Heart right ventricle (tissue), 16 donors: ENCODE data around the gene CDK12. TPM values are rescaled to one million over a fixed set of nuclear protein-coding genes. Genes with fewer than 3 reads are reported as not detected.

Experiments used
- ATAC-seq, 8 donors: fragments of 200-7000 bp; cut with Tn5 transposase; one replicate each; pipeline ENCODE4 v1.9.1; 2020; ENCODE audit warnings: mild to moderate bottlenecking in 8 of 8, moderate library complexity in 8 of 8, moderate number of reproducible peaks in 1 of 8
- DNase-seq, 2 donors: peaks; one replicate each; pipeline ENCODE4 v3.0.0-alpha.2; 2020
- H3K27ac ChIP-seq, 10 donors: fragments of 200-600 bp; sonication (generic) in 2 of 10; one replicate each; pipeline versions ENCODE4 v1.5.0 to v1.8.0; 2020 to 2022; ENCODE audit warnings: mild to moderate bottlenecking in 3 of 10
- H3K27me3 ChIP-seq, 7 donors: fragments of 200-600 bp; one replicate each; pipeline ENCODE4 v1.8.0; 2021 to 2022; ENCODE audit warnings: mild to moderate bottlenecking in 2 of 7
- H3K36me3 ChIP-seq, 9 donors: fragments of 200-600 bp; sonication (generic) in 1 of 9; one replicate each; pipeline versions ENCODE4 v1.5.0 to v1.8.0; 2020 to 2022; ENCODE audit warnings: mild to moderate bottlenecking in 2 of 9
- H3K4me1 ChIP-seq, 9 donors: fragments of 200-600 bp; sonication (generic) in 1 of 9; one replicate each; pipeline versions ENCODE4 v1.5.0 to v1.8.0; 2020 to 2022; ENCODE audit warnings: mild to moderate bottlenecking in 4 of 9
- H3K4me3 ChIP-seq, 10 donors: fragments of 200-600 bp; sonication (generic) in 2 of 10; one replicate each; pipeline versions ENCODE4 v1.5.0 to v1.8.0; 2020 to 2022; ENCODE audit warnings: mild to moderate bottlenecking in 7 of 10, moderate library complexity in 2 of 10
- H3K9me3 ChIP-seq, 11 donors: fragments of 200-600 bp in 10 of 11; sonication (generic) in 2 of 11; one replicate each; pipeline versions ENCODE4 v1.5.0 to v1.8.0; 2013 to 2022; ENCODE audit warnings: mild to moderate bottlenecking in 2 of 11, control low read depth in 1 of 11, moderate library complexity in 1 of 11
- WGBS, 2 donors: extraction: QIAGEN DNeasy Blood & Tissue Kit; methylation state at CpG; one replicate each; pipeline ENCODE4 v1.1.7; 2013; ENCODE audit warnings: inconsistent platforms in 1 of 2; 5-methylcytosine and 5-hydroxymethylcytosine counted together
- intact Hi-C, 10 donors: fragments of 100-400 bp; cut with DNase I; formaldehyde crosslinking; loops; one replicate each; pipeline versions ENCODE4 v1.11.1 to v1.14.2; 2022
- polyA plus RNA-seq, 2 donors: library from polyadenylated mRNA; stranded (reverse); fragments of 200-250 nt; gene quantifications; one replicate each; pipeline ENCODE4 v1.2.3, GENCODE V29; 2013
- total RNA-seq, 10 donors: library from RNA; stranded (reverse); fragmentation: NEBNext Ultra II Directional in 3 of 10; extraction: Animal tissue kit (Norgen Biotek cat#: 25700) in 3 of 10; gene quantifications; one replicate each; pipeline versions ENCODE4 v1.2.1 to v1.2.4, GENCODE V29; 2021 to 2023
- TF ChIP-seq, protein P1 (sequence below), 9 donors: fragments of 200-600 bp; sonication (generic) in 2 of 9; IDR thresholded peaks; one replicate each; pipeline versions ENCODE4 v1.5.0 to v1.8.0; 2021 to 2022; ENCODE audit warnings: antibody characterized with exemption in 9 of 9, mild to moderate bottlenecking in 5 of 9, moderate library complexity in 1 of 9
- donor health status: Arrhythmogenic right ventricular cardiomyopathy.
- donor health status: ischemic (EF 13 %, LVEDD 7.1; RV severe dilation, severe dysfunction).
- donor health status: healthy with polysubstance abuse.
- donor health status: DM: no; HTN: yes; CAD: no.
- donor health status: DM: no; HTN: no; CAD: no.
- donor health status: ischemic (EF 25% LVEDD 6.9; RV normal size, moderate dysfunction).
- donor health status: ischemic (EF 25% LVEDD 5.7; RV mildly dilated, moderate dysfunction).
- donor health status: healthy.
- donor health status: DM: yes; HTN: yes; CAD: no.
- donor health status: Ischemic cardiomyopathy.
- donor health status: ischemic (EF 35%, LVEDD 5.7; RV mildly dilated, moderate dysfunction).
- donor health status: nonischemic (EF 11% LVEDD 7.7; RV severe dilation, severe dysfunction).
- donor health status: DM: yes; HTN: yes; CAD: no.
- donor health status: PGD.
- donor health status: ischemic (EF 29% LVEDD 5.4; RV normal size, mild dysfunction).
- donor health status: nonischemic (EF 23%, LVEDD 6.1; RV moderate dilation, normal function).

The CDK12 gene
- total and polyA plus RNA-seq, 12 donors = 5.0 to 29.3 (median 23.7) TPM

DNA sequence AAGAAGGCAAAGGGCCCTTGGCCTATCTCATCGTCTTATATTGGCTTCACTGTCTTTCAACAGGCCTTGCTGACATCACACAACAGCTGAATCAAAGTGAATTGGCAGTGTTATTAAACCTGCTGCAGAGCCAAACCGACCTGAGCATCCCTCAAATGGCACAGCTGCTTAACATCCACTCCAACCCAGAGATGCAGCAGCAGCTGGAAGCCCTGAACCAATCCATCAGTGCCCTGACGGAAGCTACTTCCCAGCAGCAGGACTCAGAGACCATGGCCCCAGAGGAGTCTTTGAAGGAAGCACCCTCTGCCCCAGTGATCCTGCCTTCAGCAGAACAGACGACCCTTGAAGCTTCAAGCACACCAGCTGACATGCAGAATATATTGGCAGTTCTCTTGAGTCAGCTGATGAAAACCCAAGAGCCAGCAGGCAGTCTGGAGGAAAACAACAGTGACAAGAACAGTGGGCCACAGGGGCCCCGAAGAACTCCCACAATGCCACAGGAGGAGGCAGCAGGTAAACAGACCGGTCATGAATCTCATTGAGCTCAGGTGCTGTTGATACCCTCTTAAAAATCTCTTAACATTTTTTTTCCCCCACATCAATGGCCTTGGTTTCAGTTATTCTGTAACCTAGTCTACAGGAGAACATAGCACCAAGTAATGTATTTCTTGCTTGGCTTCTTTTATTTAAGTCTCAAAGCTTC, 64.7 kb downstream of the CDK12 start:
- Histone ChIP-seq H3K27ac (no peak overlapping the region), H3K4me1 (peaks cover 0 to 18% (median 5%) of the 10 kb centered on the region in 9 donors), H3K27me3 (no peaks in the 10 kb centered on the region), H3K4me3 (no peak overlapping the region), H3K9me3 (no peaks in the 10 kb centered on the region), H3K36me3 (peaks cover 0 to 100% (median 78%) of the 10 kb centered on the region in 9 donors)
- no peak for DNase-seq
- TF ChIP-seq, protein P1, sequence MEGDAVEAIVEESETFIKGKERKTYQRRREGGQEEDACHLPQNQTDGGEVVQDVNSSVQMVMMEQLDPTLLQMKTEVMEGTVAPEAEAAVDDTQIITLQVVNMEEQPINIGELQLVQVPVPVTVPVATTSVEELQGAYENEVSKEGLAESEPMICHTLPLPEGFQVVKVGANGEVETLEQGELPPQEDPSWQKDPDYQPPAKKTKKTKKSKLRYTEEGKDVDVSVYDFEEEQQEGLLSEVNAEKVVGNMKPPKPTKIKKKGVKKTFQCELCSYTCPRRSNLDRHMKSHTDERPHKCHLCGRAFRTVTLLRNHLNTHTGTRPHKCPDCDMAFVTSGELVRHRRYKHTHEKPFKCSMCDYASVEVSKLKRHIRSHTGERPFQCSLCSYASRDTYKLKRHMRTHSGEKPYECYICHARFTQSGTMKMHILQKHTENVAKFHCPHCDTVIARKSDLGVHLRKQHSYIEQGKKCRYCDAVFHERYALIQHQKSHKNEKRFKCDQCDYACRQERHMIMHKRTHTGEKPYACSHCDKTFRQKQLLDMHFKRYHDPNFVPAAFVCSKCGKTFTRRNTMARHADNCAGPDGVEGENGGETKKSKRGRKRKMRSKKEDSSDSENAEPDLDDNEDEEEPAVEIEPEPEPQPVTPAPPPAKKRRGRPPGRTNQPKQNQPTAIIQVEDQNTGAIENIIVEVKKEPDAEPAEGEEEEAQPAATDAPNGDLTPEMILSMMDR (IDR thresholded peaks at IDR 0.05) = no peak
- no peak for ATAC-seq
- 55 to 64% methylated on average over 6 of the region's 6 CpGs for WGBS, 2 donors
- intact Hi-C loops = loop anchor here in 2 of 10 donors (5.0 to 10.0 kb wide), 2 partner anchors 96 to 111 kb away; no protein-coding TSS in a partner anchor

DNA sequence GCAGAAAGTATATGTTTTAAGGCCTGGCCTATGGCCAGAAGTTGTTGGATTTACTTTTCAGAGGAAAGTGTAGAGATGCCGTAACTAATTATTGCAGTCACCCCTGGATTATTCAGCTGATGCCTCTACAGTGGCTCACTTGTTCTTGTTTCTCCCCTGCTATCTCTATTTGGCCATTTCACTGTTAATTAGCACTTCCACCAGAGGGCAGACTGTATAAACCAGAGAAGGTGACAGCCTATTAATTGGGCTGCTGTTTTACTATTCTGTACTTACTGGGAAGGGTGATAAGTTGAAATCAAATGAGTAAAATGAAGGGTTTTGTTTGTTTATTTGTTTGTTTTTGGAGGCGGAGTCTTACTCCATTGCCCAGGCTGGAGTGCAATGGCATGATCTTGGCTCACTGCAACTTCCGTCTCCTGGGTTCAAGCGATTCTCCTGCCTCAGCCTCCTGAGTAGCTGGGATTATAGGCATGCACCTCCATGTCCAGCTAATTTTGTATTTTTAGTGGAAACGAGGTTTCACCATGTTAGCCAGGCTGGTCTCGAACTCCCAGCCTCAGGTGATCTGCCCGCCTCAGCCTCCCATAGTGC, 66.0 kb downstream of the CDK12 start:
- Histone ChIP-seq H3K4me1 (peaks cover 0 to 27% (median 5%) of the 10 kb centered on the region in 9 donors), H3K27ac (no peak overlapping the region), H3K9me3 (no peaks in the 10 kb centered on the region), H3K4me3 (no peak overlapping the region), H3K27me3 (no peaks in the 10 kb centered on the region), H3K36me3 (peaks cover 0 to 100% (median 68%) of the 10 kb centered on the region in 9 donors)
- no peak for DNase-seq
- TF ChIP-seq, protein P1 (IDR thresholded peaks at IDR 0.05) = peak in 7 of 9 donors; percentile 39 to 61 (median 50)
- 89 to 97% methylated on average over 7 of the region's 7 CpGs for WGBS, 2 donors
- intact Hi-C loops = loop anchor here in 2 of 10 donors (5.0 to 10.0 kb wide), 2 partner anchors 95 to 113 kb away; no protein-coding TSS in a partner anchor
- peak in 2 of 8 donors; percentile 51 to 61 for ATAC-seq

DNA sequence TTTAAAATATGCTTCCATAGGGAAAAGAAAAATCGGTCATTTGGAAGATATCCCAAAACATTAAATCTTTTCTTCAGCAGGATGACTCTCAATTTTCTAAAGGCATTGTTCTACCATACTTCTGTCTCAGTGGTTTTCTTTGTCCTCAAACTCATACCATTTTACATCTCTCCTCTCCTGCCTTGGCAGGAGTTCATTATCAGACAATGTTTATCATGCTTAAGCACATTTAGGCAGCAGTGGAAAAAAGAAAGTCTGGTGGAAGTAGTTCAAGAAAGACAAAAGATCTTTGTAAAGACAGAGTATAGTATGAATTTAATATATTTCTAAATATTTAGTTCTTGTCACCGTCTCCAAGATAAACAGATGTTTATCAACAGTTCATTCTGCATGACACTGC, 68.2 kb downstream of the CDK12 start:
- TF ChIP-seq, protein P1 (IDR thresholded peaks at IDR 0.05) = no peak
- no peaks in the 10 kb centered on the region for H3K9me3 ChIP-seq
- DNase-seq (no peak), ATAC-seq (no peak)
- WGBS, 2 donors = 40 to 45% methylated on average over 2 of the region's 2 CpGs
- no peak overlapping the region for H3K4me3 ChIP-seq
- peak overlapping the region in 1 of 10 donors; percentile 27 for H3K27ac ChIP-seq
- peaks cover 0 to 40% (median 13%) of the 10 kb centered on the region in 9 donors for H3K4me1 ChIP-seq
- H3K36me3 ChIP-seq = peaks cover 0 to 87% (median 49%) of the 10 kb centered on the region in 9 donors
- intact Hi-C loops = loop anchor here in 2 of 10 donors (5.0 to 10.0 kb wide), 2 partner anchors 93 to 115 kb away; no protein-coding TSS in a partner anchor
- no peaks in the 10 kb centered on the region for H3K27me3 ChIP-seq

DNA sequence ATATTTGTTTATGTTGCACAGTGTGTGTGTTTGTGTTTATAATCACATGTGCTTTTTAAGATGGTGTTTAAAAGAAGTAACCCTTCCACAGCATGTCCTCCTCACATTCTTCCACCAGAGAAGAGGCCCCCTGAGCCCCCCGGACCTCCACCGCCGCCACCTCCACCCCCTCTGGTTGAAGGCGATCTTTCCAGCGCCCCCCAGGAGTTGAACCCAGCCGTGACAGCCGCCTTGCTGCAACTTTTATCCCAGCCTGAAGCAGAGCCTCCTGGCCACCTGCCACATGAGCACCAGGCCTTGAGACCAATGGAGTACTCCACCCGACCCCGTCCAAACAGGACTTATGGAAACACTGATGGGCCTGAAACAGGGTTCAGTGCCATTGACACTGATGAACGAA, 69.2 kb downstream of the CDK12 start:
- Histone ChIP-seq H3K4me3 (no peak overlapping the region), H3K36me3 (peaks cover 0 to 76% (median 39%) of the 10 kb centered on the region in 9 donors), H3K27me3 (no peaks in the 10 kb centered on the region), H3K4me1 (peaks cover 0 to 40% (median 13%) of the 10 kb centered on the region in 9 donors), H3K27ac (peak overlapping the region in 1 of 10 donors; percentile 27), H3K9me3 (no peaks in the 10 kb centered on the region)
- 73 to 74% methylated on average over 10 of the region's 10 CpGs for WGBS, 2 donors
- no peak for ATAC-seq
- no peak for DNase-seq
- TF ChIP-seq, protein P1 (IDR thresholded peaks at IDR 0.05) = no peak
- intact Hi-C loops = loop anchor here in 1 of 10 donors (5.0 kb wide), 1 partner anchor 92 kb away; no protein-coding TSS in a partner anchor
